HepG2 (cell line): ENCODE data around the gene HOXC12. TPM values are rescaled to one million over a fixed set of nuclear protein-coding genes. Genes with fewer than 3 reads are reported as not detected.

Experiments
- SNAPC2 ChIP-seq: sonication (generic); formaldehyde crosslinking; IDR thresholded peaks from 2 replicates; pipeline ENCODE4 v1.8.1; 2022; ENCODE audit warnings: mild to moderate bottlenecking, missing genetic modification reagents
- ZMAT3 ChIP-seq: sonication (generic); formaldehyde crosslinking; conservative IDR thresholded peaks from 2 replicates; pipeline ENCODE4 v1.7.0; 2021; ENCODE audit warnings: missing genetic modification reagents
- polyA plus RNA-seq, 8 experiments: library from polyadenylated mRNA; depleted of rRNA in 3 of 8; stranded (reverse) in 7 of 8; unstranded in 1 of 8; fragments of >200 nt; fragmentation: Illumina TruSeq in 4 of 8; extraction: Trizol in 4 of 8; gene quantifications; 2 replicates each; pipeline versions ENCODE4 v1.2.1 to v1.2.3, GENCODE V29; 2011 to 2016; ENCODE audit warnings: low read depth in 4 of 8, missing spikeins in 1 of 8, mixed read lengths in 1 of 8; ENCODE audit not compliant: insufficient read depth in 1 of 8
- total RNA-seq, 5 experiments: library from RNA; depleted of rRNA; stranded (reverse); fragments of >200 nt; fragmentation: Illumina TruSeq; extraction: Trizol; gene quantifications; 2 replicates each; pipeline ENCODE4 v1.2.3, GENCODE V29; 2016; ENCODE audit warnings: low read depth in 1 of 5
- TF ChIP-seq, protein P1 (sequence below): sonication (generic); formaldehyde crosslinking; IDR thresholded peaks from 2 replicates; pipeline ENCODE4 v1.9.0; 2021; ENCODE audit warnings: mild to moderate bottlenecking, missing genetic modification reagents
- TF ChIP-seq, protein P2 (sequence below): sonication (generic); formaldehyde crosslinking; IDR thresholded peaks from 2 replicates; pipeline ENCODE4 v1.5.0; 2020; ENCODE audit warnings: missing genetic modification reagents

HOXC12 gene
- total and polyA plus RNA-seq, 2 of the 13 experiments (the other 11 are each of a cell fraction or from before 2014, with no cell fraction given): not detected

DNA sequence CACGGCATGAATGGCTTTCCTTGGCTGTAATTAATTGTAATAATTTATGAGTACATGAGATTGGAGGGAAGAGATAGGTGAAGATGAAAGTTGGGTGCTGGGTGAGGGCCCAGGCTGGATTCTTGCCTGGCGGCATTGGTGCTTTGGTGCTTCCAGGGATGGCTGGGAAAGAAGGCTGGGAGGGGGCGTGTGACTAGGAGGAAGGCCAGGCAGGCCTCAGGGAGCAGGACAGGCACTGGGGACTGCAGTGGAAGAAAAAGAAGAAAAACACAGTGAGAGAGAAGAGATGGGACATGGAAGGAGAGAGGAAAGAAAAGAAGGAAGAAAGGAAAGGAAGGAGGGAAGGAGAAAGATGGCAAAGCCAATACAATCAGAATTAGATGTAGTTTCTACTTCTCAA is 48.9 kb downstream of the HOXC12 start (continued):
- TF ChIP-seq, protein P1, sequence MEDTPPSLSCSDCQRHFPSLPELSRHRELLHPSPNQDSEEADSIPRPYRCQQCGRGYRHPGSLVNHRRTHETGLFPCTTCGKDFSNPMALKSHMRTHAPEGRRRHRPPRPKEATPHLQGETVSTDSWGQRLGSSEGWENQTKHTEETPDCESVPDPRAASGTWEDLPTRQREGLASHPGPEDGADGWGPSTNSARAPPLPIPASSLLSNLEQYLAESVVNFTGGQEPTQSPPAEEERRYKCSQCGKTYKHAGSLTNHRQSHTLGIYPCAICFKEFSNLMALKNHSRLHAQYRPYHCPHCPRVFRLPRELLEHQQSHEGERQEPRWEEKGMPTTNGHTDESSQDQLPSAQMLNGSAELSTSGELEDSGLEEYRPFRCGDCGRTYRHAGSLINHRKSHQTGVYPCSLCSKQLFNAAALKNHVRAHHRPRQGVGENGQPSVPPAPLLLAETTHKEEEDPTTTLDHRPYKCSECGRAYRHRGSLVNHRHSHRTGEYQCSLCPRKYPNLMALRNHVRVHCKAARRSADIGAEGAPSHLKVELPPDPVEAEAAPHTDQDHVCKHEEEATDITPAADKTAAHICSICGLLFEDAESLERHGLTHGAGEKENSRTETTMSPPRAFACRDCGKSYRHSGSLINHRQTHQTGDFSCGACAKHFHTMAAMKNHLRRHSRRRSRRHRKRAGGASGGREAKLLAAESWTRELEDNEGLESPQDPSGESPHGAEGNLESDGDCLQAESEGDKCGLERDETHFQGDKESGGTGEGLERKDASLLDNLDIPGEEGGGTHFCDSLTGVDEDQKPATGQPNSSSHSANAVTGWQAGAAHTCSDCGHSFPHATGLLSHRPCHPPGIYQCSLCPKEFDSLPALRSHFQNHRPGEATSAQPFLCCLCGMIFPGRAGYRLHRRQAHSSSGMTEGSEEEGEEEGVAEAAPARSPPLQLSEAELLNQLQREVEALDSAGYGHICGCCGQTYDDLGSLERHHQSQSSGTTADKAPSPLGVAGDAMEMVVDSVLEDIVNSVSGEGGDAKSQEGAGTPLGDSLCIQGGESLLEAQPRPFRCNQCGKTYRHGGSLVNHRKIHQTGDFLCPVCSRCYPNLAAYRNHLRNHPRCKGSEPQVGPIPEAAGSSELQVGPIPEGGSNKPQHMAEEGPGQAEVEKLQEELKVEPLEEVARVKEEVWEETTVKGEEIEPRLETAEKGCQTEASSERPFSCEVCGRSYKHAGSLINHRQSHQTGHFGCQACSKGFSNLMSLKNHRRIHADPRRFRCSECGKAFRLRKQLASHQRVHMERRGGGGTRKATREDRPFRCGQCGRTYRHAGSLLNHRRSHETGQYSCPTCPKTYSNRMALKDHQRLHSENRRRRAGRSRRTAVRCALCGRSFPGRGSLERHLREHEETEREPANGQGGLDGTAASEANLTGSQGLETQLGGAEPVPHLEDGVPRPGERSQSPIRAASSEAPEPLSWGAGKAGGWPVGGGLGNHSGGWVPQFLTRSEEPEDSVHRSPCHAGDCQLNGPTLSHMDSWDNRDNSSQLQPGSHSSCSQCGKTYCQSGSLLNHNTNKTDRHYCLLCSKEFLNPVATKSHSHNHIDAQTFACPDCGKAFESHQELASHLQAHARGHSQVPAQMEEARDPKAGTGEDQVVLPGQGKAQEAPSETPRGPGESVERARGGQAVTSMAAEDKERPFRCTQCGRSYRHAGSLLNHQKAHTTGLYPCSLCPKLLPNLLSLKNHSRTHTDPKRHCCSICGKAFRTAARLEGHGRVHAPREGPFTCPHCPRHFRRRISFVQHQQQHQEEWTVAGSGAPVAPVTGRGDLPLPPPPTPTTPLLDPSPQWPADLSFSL (CRISPR knock-in tag): no peak
- TF ChIP-seq, protein P2, sequence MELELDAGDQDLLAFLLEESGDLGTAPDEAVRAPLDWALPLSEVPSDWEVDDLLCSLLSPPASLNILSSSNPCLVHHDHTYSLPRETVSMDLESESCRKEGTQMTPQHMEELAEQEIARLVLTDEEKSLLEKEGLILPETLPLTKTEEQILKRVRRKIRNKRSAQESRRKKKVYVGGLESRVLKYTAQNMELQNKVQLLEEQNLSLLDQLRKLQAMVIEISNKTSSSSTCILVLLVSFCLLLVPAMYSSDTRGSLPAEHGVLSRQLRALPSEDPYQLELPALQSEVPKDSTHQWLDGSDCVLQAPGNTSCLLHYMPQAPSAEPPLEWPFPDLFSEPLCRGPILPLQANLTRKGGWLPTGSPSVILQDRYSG (CRISPR knock-in tag): no peak
- TF ChIP-seq SNAPC2 (CRISPR knock-in tag) (no peak), ZMAT3 (CRISPR knock-in tag) (no peak)
